ENCODE data around the gene TCF7L1. TPM values are rescaled to one million over a fixed set of nuclear protein-coding genes. Genes with fewer than 3 reads are reported as not detected.
A peak's percentile ranks its signal among the peaks of the same experiment; 100 is the strongest.
"Not testable (repeated sequence)": the region's sequence is repeated elsewhere in the genome, so short reads cannot be mapped to it uniquely, and the experiment has no call there.

The TCF7L1 gene
- polyA plus RNA-seq, 1 experiment, result 3.2 TPM

- ChIA-PET CTCF (interaction anchor here (1.0 to 1.1 kb wide), 2 partner anchors 94 to 248 kb away, joined by 3 read pairs; no protein-coding TSS in a partner anchor), POLR2A (interaction anchor here (0.5 kb wide), 1 partner anchor 237 kb away, joined by 5 read pairs; no protein-coding TSS in a partner anchor)
- Histone ChIP-seq H3K36me3 (ENCODE audit: control insufficient read depth, insufficient read depth, low read length) (peaks cover 9% of the 10 kb centered on the region), H3K27me3 (ENCODE audit: control insufficient read depth, insufficient read depth, low read length) (no peaks in the 10 kb centered on the region), H3K4me3 (ENCODE audit: low read depth, low read length) (peak overlapping the region; percentile 66)
- TF ChIP-seq CTCF (IDR thresholded peaks at IDR 0.05; ENCODE audit: insufficient read depth, low read depth, low read length), result no peak
- no peak for DNase-seq (ENCODE audit: low read depth)
These were observed 193.4 kb downstream of the TCF7L1 start for GRCh38 chr2:85326406-85327159.

- no peaks in the 10 kb centered on the region for H3K27me3 ChIP-seq (ENCODE audit: control insufficient read depth, insufficient read depth, low read length)
- peaks cover 6% of the 10 kb centered on the region for H3K36me3 ChIP-seq (ENCODE audit: control insufficient read depth, insufficient read depth, low read length)
- no peak for DNase-seq (ENCODE audit: low read depth)
- ChIA-PET POLR2A (interaction anchor here (0.5 kb wide), 1 partner anchor 236 kb away, joined by 5 read pairs; no protein-coding TSS in a partner anchor), CTCF (interaction anchor here (0.9 to 1.0 kb wide), 2 partner anchors 92 to 249 kb away, joined by 3 read pairs; no protein-coding TSS in a partner anchor)
- no peak for TF ChIP-seq CTCF (IDR thresholded peaks at IDR 0.05; ENCODE audit: insufficient read depth, low read depth, low read length)
- H3K4me3 ChIP-seq (ENCODE audit: low read depth, low read length), result peak overlapping the region; percentile 66
These were observed 194.1 kb downstream of the TCF7L1 start for GRCh38 chr2:85327160-85327821.

GRCh38 chr2:85327822-85328617, 194.8 kb downstream of the TCF7L1 start, which contains the start of gene TGOLN2:
Gene TGOLN2, minus strand, starts transcription at chr2:85327989. Its CDS starts 27 bp downstream, at chr2:85327962.
- CTCF ChIA-PET, result interaction anchor here (0.6 to 1.0 kb wide), 3 partner anchors 37 to 249 kb away, joined by 3 read pairs; no protein-coding TSS in a partner anchor
- H3K36me3 ChIP-seq (ENCODE audit: control insufficient read depth, insufficient read depth, low read length), result peaks cover 6% of the 10 kb centered on the region
- peak; percentile 41 for DNase-seq (ENCODE audit: low read depth)

GRCh38 chr2:85329181-85329651, 196.0 kb downstream of the TCF7L1 start:
- CTCF ChIA-PET, result no interaction called here
- TF ChIP-seq CTCF (IDR thresholded peaks at IDR 0.05; ENCODE audit: insufficient read depth, low read depth, low read length), result no peak
- H3K4me3 ChIP-seq (ENCODE audit: low read depth, low read length), result no peak overlapping the region
- POLR2A ChIA-PET, result no interaction called here
- no peak for DNase-seq (ENCODE audit: low read depth)
- no peaks in the 10 kb centered on the region for H3K27me3 ChIP-seq (ENCODE audit: control insufficient read depth, insufficient read depth, low read length)
- H3K36me3 ChIP-seq (ENCODE audit: control insufficient read depth, insufficient read depth, low read length), result peaks cover 3% of the 10 kb centered on the region; the same call in 1 of the 2 replicates

More at GRCh38 chr2:85327822-85328617, 194.8 kb downstream of the TCF7L1 start, which contains the start of gene TGOLN2:
- no peak for TF ChIP-seq CTCF (IDR thresholded peaks at IDR 0.05; ENCODE audit: insufficient read depth, low read depth, low read length)
- H3K27me3 ChIP-seq (ENCODE audit: control insufficient read depth, insufficient read depth, low read length), result no peaks in the 10 kb centered on the region
- POLR2A ChIA-PET, result no interaction called here
- peak within 1 kb of the TSS; percentile 66 for H3K4me3 ChIP-seq (ENCODE audit: low read depth, low read length)

GRCh38 chr2:85329701-85330100, 196.5 kb downstream of the TCF7L1 start:
- CTCF ChIA-PET; H3K36me3 ChIP-seq (ENCODE audit: control insufficient read depth, insufficient read depth, low read length); H3K4me3 ChIP-seq (ENCODE audit: low read depth, low read length); POLR2A ChIA-PET; DNase-seq (ENCODE audit: low read depth); H3K27me3 ChIP-seq (ENCODE audit: control insufficient read depth, insufficient read depth, low read length): not testable (repeated sequence)
